Ishikawa (cell line): ENCODE data around the gene SLC5A12.

Experiments
- CEBPB ChIP-seq: IDR thresholded peaks from 2 replicates; pipeline ENCODE4 v1.6.1; 2012
- CREB1 ChIP-seq: IDR thresholded peaks from 2 replicates; pipeline ENCODE4 v1.6.1; 2012; ENCODE audit warnings: low read depth
- EGR1 ChIP-seq: IDR thresholded peaks from 2 replicates; pipeline ENCODE4 v1.6.1; 2012
- EP300 ChIP-seq: IDR thresholded peaks from 2 replicates; pipeline ENCODE4 v1.6.1; 2012; ENCODE audit warnings: borderline replicate concordance
- FOXM1 ChIP-seq: IDR thresholded peaks from 2 replicates; pipeline ENCODE4 v1.6.1; 2012; ENCODE audit warnings: low read depth, borderline replicate concordance
- MAX ChIP-seq: IDR thresholded peaks from 2 replicates; pipeline ENCODE4 v1.6.1; 2012
- NFIC ChIP-seq: IDR thresholded peaks from 2 replicates; pipeline ENCODE4 v1.6.1; 2012
- RAD21 ChIP-seq: IDR thresholded peaks from 2 replicates; pipeline ENCODE4 v1.6.1; 2012; ENCODE audit warnings: low read depth
- REST ChIP-seq: IDR thresholded peaks from 2 replicates; pipeline ENCODE4 v1.6.1; 2012; ENCODE audit warnings: low read depth, mild to moderate bottlenecking
- TAF1 ChIP-seq: IDR thresholded peaks from 2 replicates; pipeline ENCODE4 v1.6.1; 2012; ENCODE audit warnings: low read depth, mild to moderate bottlenecking
- TCF12 ChIP-seq: IDR thresholded peaks from 2 replicates; pipeline ENCODE4 v1.6.1; 2012; ENCODE audit warnings: low read depth
- TEAD4 ChIP-seq: IDR thresholded peaks from 2 replicates; pipeline ENCODE4 v1.6.1; 2012
- USF1 ChIP-seq: IDR thresholded peaks from 2 replicates; pipeline ENCODE4 v1.6.1; 2012
- YY1 ChIP-seq: IDR thresholded peaks from 2 replicates; pipeline ENCODE4 v1.6.1; 2012; ENCODE audit warnings: low read depth
- ZBTB7A ChIP-seq: IDR thresholded peaks from 2 replicates; pipeline ENCODE4 v1.6.1; 2012; ENCODE audit warnings: low read depth

The SLC5A12 gene

DNA sequence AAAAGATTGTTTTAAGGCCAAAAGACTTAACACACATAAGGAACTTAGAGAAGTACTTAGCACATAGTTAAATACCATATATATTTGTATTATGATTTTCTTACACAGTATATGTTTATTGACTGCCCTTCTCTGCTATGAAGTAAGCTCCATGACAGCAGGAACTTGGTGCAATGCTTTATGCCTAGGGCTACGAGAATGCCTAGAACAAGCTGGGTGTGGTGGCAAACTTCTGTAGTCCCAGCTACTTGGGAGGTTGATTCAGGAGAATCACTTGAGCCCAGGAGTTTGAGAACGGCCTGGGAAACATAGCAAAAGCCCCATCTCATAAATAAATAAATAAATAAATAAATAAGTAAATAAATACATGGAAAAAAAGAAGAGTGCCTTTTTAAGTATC, 1.9 kb downstream of the SLC5A12 start:
- TF ChIP-seq MAX, result no peak

GRCh38 chr11:26719289-26719973, 2.4 kb downstream of the SLC5A12 start:
- TF ChIP-seq TAF1, result no peak
- TF ChIP-seq ZBTB7A, result no peak
- TF ChIP-seq CEBPB, result no peak
- TF ChIP-seq FOXM1, result no peak
- TF ChIP-seq TCF12, result no peak
- TF ChIP-seq REST, result no peak
- no peak for TF ChIP-seq CREB1
- TF ChIP-seq EP300, result no peak
- no peak for TF ChIP-seq TEAD4
- TF ChIP-seq RAD21, result no peak
- TF ChIP-seq YY1, result no peak
- no peak for TF ChIP-seq EGR1
- no peak for TF ChIP-seq MAX
- no peak for TF ChIP-seq USF1

DNA sequence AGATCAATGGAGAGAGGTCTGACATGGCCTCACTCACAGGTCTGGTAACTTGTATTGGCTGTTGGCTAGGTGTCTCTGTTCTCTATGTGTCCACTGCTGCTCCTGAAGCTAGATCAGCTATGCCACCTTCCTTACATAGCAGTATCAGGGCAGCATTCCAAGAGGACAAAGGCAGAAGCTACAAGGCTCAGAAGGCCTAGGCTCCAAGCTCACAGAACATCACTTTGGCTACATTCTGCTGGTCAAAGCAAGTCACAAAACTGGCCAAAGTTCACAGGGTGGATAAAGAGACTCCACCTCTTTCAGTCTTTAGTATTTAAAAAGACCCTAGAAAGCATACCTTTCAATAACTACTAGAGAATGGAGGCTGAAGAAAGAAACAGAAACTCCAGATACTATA, 4.1 kb downstream of the SLC5A12 start:
- TF ChIP-seq TAF1, result no peak
- TF ChIP-seq CEBPB, result no peak
- no peak for TF ChIP-seq TCF12
- TF ChIP-seq USF1, result no peak
- TF ChIP-seq CREB1, result no peak
- no peak for TF ChIP-seq TEAD4
- TF ChIP-seq EP300, result no peak
- TF ChIP-seq RAD21, result no peak

GRCh38 chr11:26715133-26715532, 6.7 kb downstream of the SLC5A12 start:
- TF ChIP-seq NFIC, result peak; percentile 51
- TF ChIP-seq TAF1, result no peak

- TF ChIP-seq REST (no peak), RAD21 (no peak), NFIC (no peak), CREB1 (no peak), EGR1 (no peak), YY1 (no peak), TEAD4 (no peak), ZBTB7A (no peak), EP300 (no peak), USF1 (no peak), TAF1 (no peak)
Observed at GRCh38 chr11:26712497-26712896, 9.4 kb downstream of the SLC5A12 start.

DNA sequence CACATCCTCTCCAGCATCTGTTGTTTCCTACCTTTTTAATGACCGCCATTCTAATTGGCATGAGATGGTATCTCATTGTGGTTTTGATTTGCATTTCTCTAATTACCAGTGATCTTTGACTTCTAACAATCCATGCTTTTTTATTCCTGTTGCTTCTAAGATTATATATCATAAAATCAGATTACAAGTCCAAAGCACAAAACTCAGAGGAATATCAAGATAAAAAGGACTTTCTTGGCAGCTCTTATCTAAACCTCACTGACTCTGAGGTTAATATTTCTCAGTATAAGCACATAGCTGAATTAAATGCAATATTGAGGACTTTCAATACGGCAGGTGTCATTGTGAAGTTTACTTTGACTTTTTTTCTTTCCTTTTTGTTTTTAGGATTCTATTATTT, 11.4 kb downstream of the SLC5A12 start:
- TF ChIP-seq TCF12, result no peak
- TF ChIP-seq USF1, result no peak
- TF ChIP-seq CREB1, result no peak
- no peak for TF ChIP-seq NFIC
- no peak for TF ChIP-seq YY1
- TF ChIP-seq ZBTB7A, result no peak
- no peak for TF ChIP-seq FOXM1
- TF ChIP-seq EP300, result no peak
- no peak for TF ChIP-seq CEBPB
- no peak for TF ChIP-seq EGR1
- TF ChIP-seq REST, result no peak
